ENCODE measurements around the gene KPNB1.

DNA sequence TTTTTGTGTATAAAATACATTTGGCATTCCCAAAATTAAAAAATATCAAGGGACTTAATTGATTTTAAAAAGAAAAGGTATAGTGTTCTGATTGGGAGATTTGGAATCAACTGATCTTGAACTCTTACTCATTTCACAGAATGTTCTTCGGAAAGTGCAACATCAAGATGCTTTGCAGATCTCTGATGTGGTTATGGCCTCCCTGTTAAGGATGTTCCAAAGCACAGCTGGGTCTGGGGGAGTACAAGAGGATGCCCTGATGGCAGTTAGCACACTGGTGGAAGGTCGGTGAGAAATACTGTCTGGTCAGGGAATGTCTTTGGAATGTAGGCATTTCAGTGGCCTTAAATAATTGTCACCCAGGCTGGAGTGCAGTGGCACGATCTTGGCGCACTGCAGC, 24.8 kb downstream of the KPNB1 start:
- no peak for TF ChIP-seq POLR2A (IDR thresholded peaks at IDR 0.05)
- TF ChIP-seq, protein P1, sequence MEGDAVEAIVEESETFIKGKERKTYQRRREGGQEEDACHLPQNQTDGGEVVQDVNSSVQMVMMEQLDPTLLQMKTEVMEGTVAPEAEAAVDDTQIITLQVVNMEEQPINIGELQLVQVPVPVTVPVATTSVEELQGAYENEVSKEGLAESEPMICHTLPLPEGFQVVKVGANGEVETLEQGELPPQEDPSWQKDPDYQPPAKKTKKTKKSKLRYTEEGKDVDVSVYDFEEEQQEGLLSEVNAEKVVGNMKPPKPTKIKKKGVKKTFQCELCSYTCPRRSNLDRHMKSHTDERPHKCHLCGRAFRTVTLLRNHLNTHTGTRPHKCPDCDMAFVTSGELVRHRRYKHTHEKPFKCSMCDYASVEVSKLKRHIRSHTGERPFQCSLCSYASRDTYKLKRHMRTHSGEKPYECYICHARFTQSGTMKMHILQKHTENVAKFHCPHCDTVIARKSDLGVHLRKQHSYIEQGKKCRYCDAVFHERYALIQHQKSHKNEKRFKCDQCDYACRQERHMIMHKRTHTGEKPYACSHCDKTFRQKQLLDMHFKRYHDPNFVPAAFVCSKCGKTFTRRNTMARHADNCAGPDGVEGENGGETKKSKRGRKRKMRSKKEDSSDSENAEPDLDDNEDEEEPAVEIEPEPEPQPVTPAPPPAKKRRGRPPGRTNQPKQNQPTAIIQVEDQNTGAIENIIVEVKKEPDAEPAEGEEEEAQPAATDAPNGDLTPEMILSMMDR (IDR thresholded peaks at IDR 0.05): no peak

All from thyroid gland (tissue), 4 donors.